ENCODE measurements around the gene SPDYE16.
"Not testable (repeated sequence)": the region's sequence is repeated elsewhere in the genome, so short reads cannot be mapped to it uniquely, and the experiment has no call there.

Gene SPDYE16

GRCh38 chr7:76549855-76550248 is 6.8 kb upstream of the SPDYE16 start:
- DNase-seq (ENCODE audit: low spot score): not testable (repeated sequence)

- peak; percentile 54 for DNase-seq (ENCODE audit: low spot score)
Measured at GRCh38 chr7:76549025-76549854, 6.1 kb upstream of the SPDYE16 start.

GRCh38 chr7:76531643-76532042 is 11.5 kb downstream of the SPDYE16 start:
- not testable (repeated sequence) for DNase-seq (ENCODE audit: low spot score)

GRCh38 chr7:76526183-76526582 is 16.9 kb downstream of the SPDYE16 start:
- not testable (repeated sequence) for DNase-seq (ENCODE audit: low spot score)

- DNase-seq (ENCODE audit: low spot score): not testable (repeated sequence)
Measured at GRCh38 chr7:76516932-76517331, 26.2 kb downstream of the SPDYE16 start.

GRCh38 chr7:76515999-76516443 is 27.1 kb downstream of the SPDYE16 start:
- peak; percentile 52 for DNase-seq (ENCODE audit: low spot score)

GRCh38 chr7:76514926-76515771 is 27.9 kb downstream of the SPDYE16 start:
- DNase-seq (ENCODE audit: low spot score): no peak

- no peak for DNase-seq (ENCODE audit: low spot score)
Measured at GRCh38 chr7:76513817-76514799, 29.0 kb downstream of the SPDYE16 start.

GRCh38 chr7:76512941-76513816 is 29.9 kb downstream of the SPDYE16 start:
- DNase-seq (ENCODE audit: low spot score): peak; percentile 66

- not testable (repeated sequence) for DNase-seq (ENCODE audit: low spot score)
Measured at GRCh38 chr7:76511911-76512885, 30.9 kb downstream of the SPDYE16 start.

- not testable (repeated sequence) for DNase-seq (ENCODE audit: low spot score)
Measured at GRCh38 chr7:76511200-76511910, 31.7 kb downstream of the SPDYE16 start.

GRCh38 chr7:76509931-76510877 is 32.9 kb downstream of the SPDYE16 start, which contains the start of gene UPK3B:
Gene UPK3B (plus strand): TSS chr7:76510552. CDS start chr7:76510653, 101 bp downstream.
- no peak for DNase-seq (ENCODE audit: low spot score)

- no peak for DNase-seq (ENCODE audit: low spot score)
Measured at GRCh38 chr7:76507723-76508406, 35.2 kb downstream of the SPDYE16 start.

GRCh38 chr7:76506643-76507042 is 36.5 kb downstream of the SPDYE16 start:
- not testable (repeated sequence) for DNase-seq (ENCODE audit: low spot score)

GRCh38 chr7:76506081-76506440 is 37.0 kb downstream of the SPDYE16 start:
- no peak for DNase-seq (ENCODE audit: low spot score)

- DNase-seq (ENCODE audit: low spot score): no peak
Measured at GRCh38 chr7:76505168-76506080, 37.7 kb downstream of the SPDYE16 start.

All from HuH-7 (cell line).